Vagina (tissue), 2 donors: Measurements from ENCODE around the gene ABCA5. TPM values are rescaled to one million over a fixed set of nuclear protein-coding genes. Genes with fewer than 3 reads are reported as not detected.
A peak's percentile ranks its signal among the peaks of the same experiment; 100 is the strongest.

Source experiments
- DNase-seq, 2 donors: peaks; one replicate each; pipeline ENCODE4 v3.0.0-alpha.2; 2017; ENCODE audit errors: extremely low spot score in 2 of 2
- H3K27ac ChIP-seq: fragments of 200-600 bp; sonication (generic); one replicate; pipeline ENCODE4 v1.5.1; 2019
- H3K27me3 ChIP-seq: fragments of 200-600 bp; sonication (generic); one replicate; pipeline ENCODE4 v1.5.1; 2019
- H3K36me3 ChIP-seq, 2 donors: fragments of 200-600 bp; sonication (generic); one replicate each; pipeline ENCODE4 v1.5.1; 2017 to 2019
- H3K4me1 ChIP-seq: fragments of 200-600 bp; sonication (generic); one replicate; pipeline ENCODE4 v1.5.1; 2019
- H3K4me3 ChIP-seq, 2 donors: fragments of 200-600 bp; sonication (generic); 1 replicate in 1 of 2; 2 replicates in 1 of 2; pipeline ENCODE4 v1.5.1; 2016 to 2019
- H3K9me3 ChIP-seq: fragments of 200-600 bp; sonication (generic); one replicate; pipeline ENCODE4 v1.5.1; 2019
- POLR2A ChIP-seq, 2 donors: fragments of 450-650 bp; IDR thresholded peaks; one replicate each; pipeline ENCODE4 v1.6.1; 2017; ENCODE audit warnings: antibody characterized with exemption in 2 of 2, mild to moderate bottlenecking in 2 of 2, moderate library complexity in 2 of 2
- POLR2AphosphoS5 ChIP-seq, 2 donors: sonication (generic); formaldehyde crosslinking; IDR thresholded peaks; one replicate each; pipeline ENCODE4 v1.9.0; 2017; ENCODE audit warnings: antibody characterized with exemption in 2 of 2, mild to moderate bottlenecking in 2 of 2, low read depth in 1 of 2; ENCODE audit not compliant: insufficient read depth in 1 of 2
- intact Hi-C: fragments of 100-400 bp; cut with DNase I; formaldehyde crosslinking; loops from one replicate; pipeline ENCODE4 v1.15.1; 2023
- total RNA-seq: library from RNA; depleted of rRNA; stranded (reverse); fragments of >200 nt; gene quantifications from one replicate; pipeline ENCODE4 v1.2.3, GENCODE V29; 2016
- TF ChIP-seq, protein P1 (sequence below), 3 experiments: fragments of 450-650 bp in 2 of 3; fragments of 200-600 bp in 1 of 3; sonication (generic) in 1 of 3; IDR thresholded peaks; one replicate each; pipeline ENCODE4 v1.5.1; 2017 to 2019; ENCODE audit warnings: antibody characterized with exemption in 3 of 3, mild to moderate bottlenecking in 2 of 3, moderate library complexity in 2 of 3

ABCA5 gene
- total RNA-seq, 1 donor from 2014 or later, result 50.6 TPM

DNA sequence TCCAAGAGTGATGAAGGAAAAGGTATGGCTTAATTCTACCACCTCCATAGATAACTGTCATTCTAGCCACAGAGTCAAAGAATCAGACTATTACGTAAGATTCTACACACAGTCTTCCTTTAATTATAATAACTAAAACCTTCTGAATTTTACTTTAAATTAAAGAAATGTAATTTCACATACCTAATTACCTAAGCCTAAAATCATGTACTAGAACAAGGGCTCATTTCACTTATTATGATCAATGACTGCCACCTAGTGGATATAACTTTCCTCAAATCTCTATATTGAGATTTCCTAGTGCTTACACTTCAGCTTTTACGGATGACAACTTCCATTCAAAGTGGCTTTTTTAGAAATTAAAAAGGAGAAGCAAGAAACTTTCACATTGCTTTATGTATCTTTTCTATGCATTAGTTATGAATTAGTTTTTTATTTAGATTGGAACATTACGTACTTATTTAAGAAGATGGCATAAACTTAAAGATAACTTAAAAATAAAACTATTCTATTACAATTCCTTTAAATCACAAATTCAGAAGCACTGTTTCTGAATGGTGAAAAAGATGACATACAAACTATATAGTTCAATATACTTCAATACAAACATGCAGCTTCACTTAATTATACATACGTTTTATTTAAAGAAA, 80.1 kb downstream of the ABCA5 start:
- no peak for DNase-seq
- no peaks in the 10 kb centered on the region for H3K4me1 ChIP-seq
- no peak overlapping the region for H3K4me3 ChIP-seq
- no peaks in the 10 kb centered on the region for H3K27me3 ChIP-seq
- no peaks in the 10 kb centered on the region for H3K9me3 ChIP-seq
- H3K36me3 ChIP-seq, result peaks cover 0 to 7% of the 10 kb centered on the region in 2 donors
- TF ChIP-seq POLR2AphosphoS5 (IDR thresholded peaks at IDR 0.05; ENCODE audit: insufficient read depth in 1 of 2, low read depth in 1 of 2), result no peak
- TF ChIP-seq POLR2A (IDR thresholded peaks at IDR 0.05), result no peak
- TF ChIP-seq, protein P1, sequence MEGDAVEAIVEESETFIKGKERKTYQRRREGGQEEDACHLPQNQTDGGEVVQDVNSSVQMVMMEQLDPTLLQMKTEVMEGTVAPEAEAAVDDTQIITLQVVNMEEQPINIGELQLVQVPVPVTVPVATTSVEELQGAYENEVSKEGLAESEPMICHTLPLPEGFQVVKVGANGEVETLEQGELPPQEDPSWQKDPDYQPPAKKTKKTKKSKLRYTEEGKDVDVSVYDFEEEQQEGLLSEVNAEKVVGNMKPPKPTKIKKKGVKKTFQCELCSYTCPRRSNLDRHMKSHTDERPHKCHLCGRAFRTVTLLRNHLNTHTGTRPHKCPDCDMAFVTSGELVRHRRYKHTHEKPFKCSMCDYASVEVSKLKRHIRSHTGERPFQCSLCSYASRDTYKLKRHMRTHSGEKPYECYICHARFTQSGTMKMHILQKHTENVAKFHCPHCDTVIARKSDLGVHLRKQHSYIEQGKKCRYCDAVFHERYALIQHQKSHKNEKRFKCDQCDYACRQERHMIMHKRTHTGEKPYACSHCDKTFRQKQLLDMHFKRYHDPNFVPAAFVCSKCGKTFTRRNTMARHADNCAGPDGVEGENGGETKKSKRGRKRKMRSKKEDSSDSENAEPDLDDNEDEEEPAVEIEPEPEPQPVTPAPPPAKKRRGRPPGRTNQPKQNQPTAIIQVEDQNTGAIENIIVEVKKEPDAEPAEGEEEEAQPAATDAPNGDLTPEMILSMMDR (IDR thresholded peaks at IDR 0.05), result peak; percentile 57 to 62 (median 62)
- intact Hi-C loops, result no loop called here
- no peak overlapping the region for H3K27ac ChIP-seq

DNA sequence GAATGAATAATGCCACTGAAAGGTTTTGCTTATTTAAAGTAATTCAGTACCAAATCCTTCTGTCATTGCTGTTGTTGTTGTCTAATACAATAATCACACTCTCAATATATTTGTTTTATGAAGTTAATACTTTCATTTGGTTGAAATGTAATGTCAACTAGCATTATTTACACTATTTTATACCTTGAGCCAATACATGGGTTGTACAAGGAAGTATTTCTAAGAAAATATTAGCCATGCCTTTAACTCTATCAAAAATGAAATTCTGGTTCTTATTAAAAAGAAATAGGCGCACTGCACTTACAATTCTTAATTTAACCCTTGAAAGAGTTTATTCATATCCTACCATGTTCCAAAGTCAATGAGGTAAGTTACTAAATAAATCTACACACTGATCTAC, 80.7 kb downstream of the ABCA5 start:
- no peak for TF ChIP-seq POLR2AphosphoS5 (IDR thresholded peaks at IDR 0.05; ENCODE audit: insufficient read depth in 1 of 2, low read depth in 1 of 2)
- no peak for TF ChIP-seq POLR2A (IDR thresholded peaks at IDR 0.05)
- TF ChIP-seq, protein P1 (IDR thresholded peaks at IDR 0.05), result no peak
- Histone ChIP-seq H3K4me1 (no peaks in the 10 kb centered on the region), H3K27me3 (no peaks in the 10 kb centered on the region), H3K36me3 (peaks cover 0 to 7% of the 10 kb centered on the region in 2 donors), H3K4me3 (no peak overlapping the region), H3K27ac (no peak overlapping the region), H3K9me3 (no peaks in the 10 kb centered on the region)
- DNase-seq, result no peak
- intact Hi-C loops, result no loop called here

DNA sequence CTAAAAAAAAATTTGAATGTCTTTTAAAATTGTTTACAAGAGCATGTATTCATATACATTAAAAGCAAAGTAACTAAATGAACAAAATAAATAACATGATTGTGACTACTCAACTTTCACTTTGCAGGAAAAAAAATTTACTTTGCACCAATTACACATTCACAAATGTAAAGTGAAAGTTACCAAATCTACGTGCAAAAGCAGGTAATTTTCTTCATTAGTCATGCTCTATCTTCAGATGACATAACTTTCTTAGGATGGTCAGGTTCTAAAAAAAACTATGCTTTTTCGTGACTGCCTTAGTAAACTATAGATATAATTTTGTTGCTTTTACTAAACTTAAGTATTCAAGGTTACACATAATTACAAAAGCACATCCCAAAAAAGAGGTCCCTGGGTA, 81.3 kb downstream of the ABCA5 start:
- DNase-seq, result no peak
- Histone ChIP-seq H3K4me1 (no peaks in the 10 kb centered on the region), H3K4me3 (no peak overlapping the region), H3K36me3 (peaks cover 0 to 7% of the 10 kb centered on the region in 2 donors), H3K27me3 (no peaks in the 10 kb centered on the region), H3K9me3 (no peaks in the 10 kb centered on the region), H3K27ac (no peak overlapping the region)
- intact Hi-C loops, result no loop called here
- TF ChIP-seq POLR2A (IDR thresholded peaks at IDR 0.05), result no peak
- TF ChIP-seq, protein P1 (IDR thresholded peaks at IDR 0.05), result no peak
- no peak for TF ChIP-seq POLR2AphosphoS5 (IDR thresholded peaks at IDR 0.05; ENCODE audit: insufficient read depth in 1 of 2, low read depth in 1 of 2)

DNA sequence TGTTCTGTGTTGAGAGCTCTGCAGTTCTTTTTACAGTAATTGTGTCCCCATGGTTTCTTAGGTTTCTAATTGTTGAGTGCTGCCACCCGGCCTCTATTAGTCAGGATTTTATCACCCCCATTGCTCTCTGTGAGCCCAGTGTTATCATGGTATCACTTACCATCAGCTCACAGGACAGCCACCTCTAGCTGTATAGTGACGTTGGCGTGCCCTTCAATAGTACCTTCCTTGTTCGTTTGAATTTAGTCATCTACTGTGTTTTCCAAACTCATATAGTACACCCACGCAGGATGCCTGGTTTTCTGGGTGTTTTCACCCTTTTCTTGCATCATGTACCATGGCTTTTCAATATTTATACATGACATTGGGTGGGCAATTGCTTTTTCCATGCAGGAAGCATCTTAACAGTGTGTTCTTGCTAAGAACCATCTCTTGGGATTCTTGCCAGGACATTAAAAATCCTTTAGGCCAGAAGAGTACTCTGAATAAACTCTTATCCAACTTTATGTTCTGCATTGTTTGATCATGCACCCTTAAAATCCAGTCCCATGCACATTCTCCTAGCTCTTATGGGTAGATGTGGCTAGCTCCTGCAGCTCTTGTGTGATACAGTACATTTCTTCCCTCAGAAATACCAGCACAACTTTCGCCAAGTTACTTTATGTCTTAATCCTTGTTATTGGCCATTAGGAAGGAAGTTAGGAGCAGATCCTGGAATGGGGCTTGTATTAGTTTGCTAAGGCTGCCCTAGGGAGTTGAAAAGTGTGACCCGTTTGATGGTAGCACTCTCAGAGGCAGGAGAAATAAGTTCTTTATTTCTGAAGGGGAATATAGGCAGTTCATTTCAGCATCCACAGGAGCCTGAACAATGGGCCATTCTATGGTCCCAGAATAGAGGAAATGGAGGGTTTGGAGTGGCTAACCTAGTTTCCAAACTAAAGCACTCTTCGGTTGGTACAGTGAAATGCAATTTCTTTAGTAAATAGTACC, 87.0 kb downstream of the ABCA5 start:
- peaks cover 0 to 7% of the 10 kb centered on the region in 2 donors for H3K36me3 ChIP-seq
- no peaks in the 10 kb centered on the region for H3K27me3 ChIP-seq
- intact Hi-C loops, result no loop called here
- H3K4me3 ChIP-seq, result no peak overlapping the region
- H3K27ac ChIP-seq, result no peak overlapping the region
- DNase-seq, result no peak
- no peaks in the 10 kb centered on the region for H3K9me3 ChIP-seq
- TF ChIP-seq POLR2AphosphoS5 (IDR thresholded peaks at IDR 0.05; ENCODE audit: insufficient read depth in 1 of 2, low read depth in 1 of 2), result no peak
- TF ChIP-seq, protein P1 (IDR thresholded peaks at IDR 0.05), result no peak
- no peak for TF ChIP-seq POLR2A (IDR thresholded peaks at IDR 0.05)
- no peaks in the 10 kb centered on the region for H3K4me1 ChIP-seq
